ENCODE measurements around the gene UNC5A.

- TF ChIP-seq USF1 (IDR thresholded peaks at IDR 0.05) (no peak), CEBPB (IDR thresholded peaks at IDR 0.05) (no peak)
These were observed 58.4 kb downstream of the UNC5A start for GRCh38 chr5:176868731-176869130.

Data from Ishikawa (cell line).